ENCODE measurements around the gene SERPINA9. TPM values are rescaled to one million over a fixed set of nuclear protein-coding genes. Genes with fewer than 3 reads are reported as not detected.
"Not testable (repeated sequence)": the region's sequence is repeated elsewhere in the genome, so short reads cannot be mapped to it uniquely, and the experiment has no call there.

Gene SERPINA9
- total RNA-seq, 1 experiment from 2014 or later: not detected

GRCh38 chr14:94489336-94489735, 13.3 kb upstream of the SERPINA9 start:
- DNase-seq (ENCODE audit: low read depth): no peak

DNA sequence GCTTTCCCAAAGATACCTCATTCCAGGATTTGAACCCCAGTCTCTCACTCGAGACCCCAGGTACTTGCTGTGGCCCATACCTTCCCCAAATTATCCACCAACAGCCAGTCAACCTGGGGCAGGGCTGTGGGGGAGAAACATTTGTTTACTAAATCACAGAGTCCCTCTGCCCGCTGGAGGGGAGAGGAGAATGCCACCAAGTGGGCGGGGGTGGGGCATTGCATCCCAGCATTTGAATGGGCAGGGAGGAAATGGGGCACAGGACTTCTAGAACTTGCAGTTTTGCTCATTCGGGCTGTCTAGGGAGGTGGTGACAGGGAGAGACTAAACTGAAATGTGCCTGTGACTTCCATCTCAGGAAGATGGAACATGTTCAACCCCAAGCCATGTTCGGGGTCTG, 10.9 kb upstream of the SERPINA9 start:
- DNase-seq (ENCODE audit: low read depth): no peak

DNA sequence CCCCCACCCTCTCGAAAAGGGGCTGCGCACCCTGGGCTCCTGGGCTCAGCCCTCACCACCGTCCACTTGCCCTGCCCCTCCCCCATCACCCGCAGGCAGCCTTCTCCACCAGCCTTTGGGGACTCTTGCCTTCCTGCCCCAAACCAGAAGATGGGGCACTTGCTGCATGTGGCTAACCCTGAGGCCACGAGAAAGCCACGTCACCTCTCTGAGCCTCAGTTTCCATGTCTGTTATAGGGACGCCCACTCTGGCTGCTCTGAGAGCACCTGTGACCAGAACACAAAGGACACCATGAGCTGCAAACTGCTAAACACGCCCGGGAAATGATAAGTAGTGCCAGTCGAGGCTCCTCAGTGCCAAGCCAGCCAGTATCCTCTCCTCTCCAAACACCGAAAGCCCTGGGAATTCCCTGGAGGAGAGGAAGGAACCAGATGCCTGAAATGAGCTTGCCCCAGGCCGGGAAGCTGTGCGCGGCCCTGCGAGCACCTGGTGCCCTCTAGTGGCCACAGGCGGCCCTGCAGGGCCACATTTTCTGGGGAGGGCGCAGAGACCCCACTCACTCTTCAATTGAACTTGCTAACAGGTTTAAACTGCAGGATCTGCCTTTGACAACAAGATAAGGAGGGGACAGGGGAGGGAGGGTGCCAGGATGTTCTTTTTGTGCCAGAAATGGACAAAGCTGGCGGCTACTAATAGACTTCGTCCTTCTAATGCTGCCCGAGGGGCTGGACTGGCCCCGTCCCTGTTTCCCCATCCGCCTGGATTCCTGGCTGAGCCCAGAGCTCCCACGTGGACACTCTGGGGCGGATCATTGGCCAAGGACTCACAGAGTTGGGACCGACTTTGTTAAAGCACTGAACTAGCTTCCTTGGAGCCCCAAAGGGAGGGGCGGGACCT, 10.2 kb upstream of the SERPINA9 start:
- peak; percentile 49 for DNase-seq (ENCODE audit: low read depth)

DNA sequence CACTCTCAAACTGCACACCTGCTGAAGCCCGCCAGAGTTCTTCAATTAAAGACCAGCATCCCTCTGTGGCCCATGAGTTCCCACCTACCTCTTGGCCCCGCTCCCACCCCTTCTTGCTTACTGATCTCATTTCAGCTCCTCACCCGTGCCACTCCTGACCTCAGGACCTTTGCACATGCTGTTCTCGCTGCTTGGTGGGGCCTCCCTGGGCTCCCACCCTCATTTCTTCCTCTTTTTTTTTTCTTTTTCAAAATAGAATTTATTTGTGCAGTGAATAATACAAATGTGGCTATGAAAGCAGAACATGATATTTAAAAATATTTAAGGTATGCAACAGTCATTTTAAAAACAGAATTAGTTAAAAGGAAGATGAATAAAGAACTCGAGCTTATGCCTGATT, 8.5 kb upstream of the SERPINA9 start:
- DNase-seq (ENCODE audit: low read depth): no peak

- DNase-seq (ENCODE audit: low read depth): peak; percentile 70
Measured at GRCh38 chr14:94483729-94484275, 7.8 kb upstream of the SERPINA9 start.

GRCh38 chr14:94483071-94483451, 7.1 kb upstream of the SERPINA9 start:
- DNase-seq (ENCODE audit: low read depth): no peak

DNA sequence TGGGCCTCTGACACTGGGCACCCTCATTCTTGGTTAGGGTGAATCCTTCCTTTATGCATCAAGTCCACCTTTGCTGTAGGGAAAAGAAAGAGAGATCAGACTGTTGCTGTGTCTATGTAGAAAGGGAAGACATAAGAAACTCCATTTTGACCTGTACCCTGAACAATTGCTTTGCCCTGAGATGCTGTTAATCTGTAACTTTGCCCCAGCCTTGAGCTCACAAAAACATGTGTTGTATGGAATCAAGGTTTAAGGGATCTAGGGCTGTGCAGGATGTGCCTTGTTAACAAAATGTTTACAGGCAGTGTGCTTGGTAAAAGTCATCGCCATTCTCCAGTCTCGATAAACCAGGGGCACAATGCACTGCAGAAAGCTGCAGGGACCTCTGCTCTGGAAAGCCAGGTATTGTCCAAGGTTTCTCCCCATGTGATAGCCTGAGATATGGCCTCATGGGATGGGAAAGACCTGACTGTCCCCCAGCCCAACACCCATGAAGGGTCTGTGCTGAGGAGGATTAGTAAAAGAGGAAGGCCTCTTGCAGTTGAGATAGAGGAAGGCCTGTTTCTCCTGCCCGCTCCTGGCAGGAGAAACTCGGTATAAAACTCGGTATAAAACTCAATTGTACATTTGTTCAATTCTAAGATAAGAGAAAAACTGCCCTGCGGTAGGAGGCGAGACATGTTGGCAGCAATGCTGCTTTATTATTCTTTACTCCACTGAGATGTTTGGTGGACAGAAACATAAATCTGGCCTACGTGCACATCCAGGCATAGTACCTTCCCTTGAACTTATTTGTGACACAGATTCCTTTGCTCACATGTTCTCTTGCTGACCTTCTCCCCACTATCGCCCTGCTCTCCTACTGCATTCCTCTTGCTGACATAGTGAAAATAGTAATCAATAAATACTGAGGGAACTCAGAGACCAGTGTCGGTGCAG, 6.4 kb upstream of the SERPINA9 start:
- not testable (repeated sequence) for DNase-seq (ENCODE audit: low read depth)

DNA sequence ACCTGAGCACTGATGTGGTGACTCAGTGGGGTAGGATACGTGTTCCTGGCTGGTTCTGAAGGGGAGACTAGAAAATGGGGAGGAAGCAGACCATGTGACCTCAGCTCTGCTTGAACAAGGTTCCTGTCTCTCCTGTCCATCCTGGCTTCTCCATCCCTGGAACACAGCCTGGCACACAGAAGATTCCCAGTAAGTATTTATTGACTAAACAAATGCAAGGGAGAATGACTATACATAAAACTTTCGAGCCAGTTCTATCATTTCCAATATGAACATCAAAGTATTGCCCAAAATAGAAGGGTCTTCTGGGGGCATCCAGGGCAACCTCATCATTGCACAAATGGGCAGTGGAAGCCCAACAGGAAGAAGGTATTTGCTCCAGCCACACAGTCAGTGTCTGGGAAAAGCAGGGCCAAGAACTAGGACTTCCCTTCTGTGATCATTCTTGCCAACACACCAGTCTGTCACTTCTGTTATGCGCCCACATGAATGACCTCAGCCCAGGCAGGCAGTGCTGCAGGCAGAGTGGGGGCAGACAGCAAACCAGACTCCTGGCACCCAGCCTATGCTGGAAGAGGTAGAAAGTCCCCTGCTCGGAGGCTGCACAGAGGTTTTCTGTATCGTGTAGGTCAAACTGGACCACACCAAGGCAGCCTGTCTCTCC, 5.6 kb upstream of the SERPINA9 start:
- DNase-seq (ENCODE audit: low read depth): peak; percentile 73

DNA sequence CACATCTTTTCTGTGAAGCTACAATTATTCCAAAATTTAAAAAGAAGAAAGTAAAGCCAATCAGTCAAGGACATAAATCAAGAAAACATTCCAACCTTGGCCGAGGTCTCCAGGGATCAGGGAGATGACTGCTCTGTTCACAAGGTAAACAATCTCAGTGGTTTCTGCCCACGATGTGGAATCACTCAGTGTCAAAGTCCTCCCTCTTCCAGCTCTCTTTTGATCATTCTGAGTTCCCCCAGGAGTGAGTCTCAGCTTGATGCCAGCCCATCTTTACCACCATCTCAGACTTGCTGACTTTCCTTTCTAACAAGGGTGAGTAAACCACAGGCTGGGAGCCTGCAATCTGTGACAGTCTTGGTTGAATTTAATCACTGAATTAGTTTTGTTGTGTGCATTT, 4.8 kb upstream of the SERPINA9 start:
- peak; percentile 11 for DNase-seq (ENCODE audit: low read depth)

- DNase-seq (ENCODE audit: low read depth): no peak
Measured at GRCh38 chr14:94478420-94478819, 2.4 kb upstream of the SERPINA9 start.

GRCh38 chr14:94474581-94475031, 1.4 kb downstream of the SERPINA9 start:
- peak; percentile 60 for DNase-seq (ENCODE audit: low read depth)

DNA sequence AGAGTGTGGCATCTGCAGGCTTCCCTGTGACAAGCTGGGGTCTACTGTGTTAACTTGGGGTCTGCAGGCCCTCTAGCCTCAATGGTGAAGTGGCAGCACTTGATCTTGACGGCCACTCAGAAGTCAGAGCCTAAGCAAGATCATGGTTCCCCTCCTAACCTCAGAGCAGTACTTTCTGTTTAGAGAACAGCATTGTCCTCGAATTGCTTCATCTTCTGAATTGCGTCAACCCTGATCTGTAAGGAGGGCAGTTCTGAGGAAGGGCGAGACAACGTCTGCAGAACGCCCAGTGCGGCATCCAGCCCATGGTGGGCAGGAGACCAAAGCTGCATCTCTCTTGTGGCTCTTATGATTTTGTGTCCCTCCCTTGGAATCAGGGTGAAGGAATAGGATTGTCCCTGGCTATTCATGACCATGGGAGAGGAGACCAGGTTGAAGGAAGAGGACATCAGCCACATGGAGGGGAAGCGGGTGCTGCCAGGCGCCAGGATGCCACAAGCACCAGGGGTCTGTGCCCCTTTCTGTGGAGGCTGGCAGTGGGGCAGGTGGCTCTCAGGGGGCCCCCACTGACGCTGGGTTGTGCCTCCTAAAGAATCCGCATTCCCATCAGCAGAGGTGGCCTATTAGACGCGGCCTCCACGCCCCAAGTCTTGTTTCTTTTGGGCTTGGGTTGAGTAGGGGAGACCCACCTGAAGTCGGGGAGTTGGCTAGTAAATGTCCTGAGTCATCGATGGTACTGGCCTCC, 2.2 kb downstream of the SERPINA9 start:
- no peak for DNase-seq (ENCODE audit: low read depth)

- no peak for DNase-seq (ENCODE audit: low read depth)
Measured at GRCh38 chr14:94472842-94473241, 3.2 kb downstream of the SERPINA9 start.

GRCh38 chr14:94471045-94471444, 5.0 kb downstream of the SERPINA9 start:
- no peak for DNase-seq (ENCODE audit: low read depth)

- DNase-seq (ENCODE audit: low read depth): no peak
Measured at GRCh38 chr14:94470311-94470710, 5.7 kb downstream of the SERPINA9 start.

- DNase-seq (ENCODE audit: low read depth): no peak
Measured at GRCh38 chr14:94469261-94469660, 6.7 kb downstream of the SERPINA9 start.

GRCh38 chr14:94467728-94468520, 8.1 kb downstream of the SERPINA9 start:
- no peak for DNase-seq (ENCODE audit: low read depth)

DNA sequence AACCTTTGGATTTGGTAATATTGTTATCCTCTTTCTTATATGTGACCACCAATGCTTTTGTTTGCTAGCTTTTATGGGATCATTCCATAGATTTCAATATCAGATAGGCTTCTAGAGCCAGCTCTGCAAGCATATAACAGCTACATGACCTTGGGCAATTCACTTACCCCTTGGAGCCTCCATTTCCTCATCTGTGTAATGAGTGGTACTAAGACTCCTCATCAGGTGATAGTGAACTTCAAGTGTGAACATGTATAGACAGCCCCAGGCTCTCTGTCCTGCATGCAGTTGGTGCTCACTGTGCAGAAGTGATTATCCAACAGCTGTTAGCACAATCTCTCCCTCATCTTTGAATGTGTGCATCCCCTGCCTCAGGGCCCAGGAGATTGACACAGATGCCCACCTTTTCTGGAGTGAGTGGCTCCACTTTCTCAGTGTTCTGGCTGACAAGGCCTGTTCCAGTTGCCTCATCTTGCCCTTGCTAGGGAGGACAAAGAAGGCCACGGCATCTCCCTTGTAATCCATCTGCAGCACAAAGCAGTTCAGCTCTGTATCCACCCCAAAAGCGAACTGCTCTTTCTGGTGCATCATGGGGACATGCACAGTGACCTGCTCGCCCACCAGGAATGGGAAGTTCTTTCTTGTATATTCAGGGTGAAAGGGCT, 9.2 kb downstream of the SERPINA9 start:
- no peak for DNase-seq (ENCODE audit: low read depth)

DNA sequence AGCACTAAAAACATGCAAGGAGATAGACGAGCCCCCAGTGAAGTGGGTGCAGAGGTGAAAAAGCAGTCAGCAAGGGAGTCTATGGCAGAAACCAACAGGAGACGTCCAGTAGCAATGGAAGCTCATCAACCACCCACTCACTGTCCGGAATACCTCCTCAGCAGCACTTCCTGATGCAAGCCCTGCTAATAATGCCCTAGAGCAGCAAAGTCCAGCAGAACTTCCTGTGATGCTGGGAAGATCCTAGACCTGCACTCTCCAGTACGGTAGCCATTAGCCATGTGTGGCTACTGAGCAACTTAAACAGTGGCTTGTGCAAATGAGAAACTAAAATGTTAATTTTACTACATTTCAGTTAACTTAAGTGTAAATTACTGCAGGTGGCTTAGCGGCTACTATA, 11.0 kb downstream of the SERPINA9 start:
- DNase-seq (ENCODE audit: low read depth): no peak

All from HT1080 (cell line).